SK-N-SH (cell line): ENCODE measurements around the gene ABCB1. TPM values are rescaled to one million over a fixed set of nuclear protein-coding genes. Genes with fewer than 3 reads are reported as not detected.

Experiments used
- CTCF ChIA-PET: fragments of 300-600, 350-600 bp; formaldehyde crosslinking; extraction: SDS; loops from one replicate; lab custom pipeline; 2021; lab: Yijun Ruan, JAX
- POLR2A ChIA-PET: fragments of 350-600 bp; sonication (Branson Sonifier 250); formaldehyde crosslinking; extraction: SDS; loops from one replicate; lab custom pipeline; 2020; ENCODE audit warnings: antibody characterized with exemption, inconsistent platforms; lab: Yijun Ruan, JAX
- DNase-seq: peaks from one replicate; pipeline ENCODE4 v3.0.0; 2012
- H2AFZ ChIP-seq: fragments of 200-600 bp; sonication (generic); 2 replicates; pipeline ENCODE4 v1.8.1; 2016; ENCODE audit warnings: antibody characterized with exemption, mild to moderate bottlenecking, low read depth
- H3F3A ChIP-seq: fragments of 200-600 bp; sonication (generic); replicated peaks from 2 replicates; pipeline ENCODE3; 2016; ENCODE audit warnings: antibody characterized with exemption, mild to moderate bottlenecking; ENCODE audit not compliant: insufficient read depth
- H3K27ac ChIP-seq, 2 experiments: fragments of 200-500 bp in 1 of 2; fragments of 200-600 bp in 1 of 2; sonication (Bioruptor generic) in 1 of 2; sonication (generic), shearing (Covaris generic) in 1 of 2; 2 replicates each; pipeline versions ENCODE4 v1.5.1 to v1.6.1; 2014 to 2016; ENCODE audit warnings: low read depth in 2 of 2, inconsistent platforms in 1 of 2, low read length in 1 of 2, mild to moderate bottlenecking in 1 of 2, mixed read lengths in 1 of 2
- H3K27me3 ChIP-seq: fragments of 200-600 bp; sonication (generic), shearing (Covaris generic); 2 replicates; pipeline ENCODE4 v1.6.1; 2016; ENCODE audit warnings: mixed run types; ENCODE audit not compliant: insufficient read depth
- H3K36me3 ChIP-seq, 2 experiments: fragments of 200-500 bp in 1 of 2; fragments of 200-600 bp in 1 of 2; sonication (Bioruptor generic) in 1 of 2; sonication (generic) in 1 of 2; replicated peaks in 1 of 2; 2 replicates each; pipeline versions ENCODE3 to v1.5.1; 2014 to 2016; ENCODE audit warnings: low read length in 1 of 2, mild to moderate bottlenecking in 1 of 2; ENCODE audit not compliant: insufficient read depth in 2 of 2, control insufficient read depth in 1 of 2
- H3K4me1 ChIP-seq, 2 experiments: fragments of 200-500 bp in 1 of 2; fragments of 200-600 bp in 1 of 2; sonication (Bioruptor generic) in 1 of 2; sonication (generic), shearing (Covaris generic) in 1 of 2; 2 replicates each; pipeline versions ENCODE4 v1.5.1 to v1.6.1; 2014 to 2016; ENCODE audit warnings: low read depth in 1 of 2, low read length in 1 of 2, mixed run types in 1 of 2; ENCODE audit not compliant: insufficient read depth in 2 of 2, control insufficient read depth in 1 of 2
- H3K4me2 ChIP-seq: fragments of 200-600 bp; sonication (generic), shearing (Covaris generic); 2 replicates; pipeline ENCODE4 v1.6.1; 2017; ENCODE audit warnings: mixed run types
- H3K4me3 ChIP-seq, 2 experiments: fragments of 200-500 bp in 1 of 2; fragments of 200-600 bp in 1 of 2; sonication (Bioruptor generic) in 1 of 2; sonication (generic), shearing (Covaris generic) in 1 of 2; 2 replicates each; pipeline versions ENCODE4 v1.5.1 to v1.8.1; 2014 to 2016; ENCODE audit warnings: low read depth in 2 of 2, inconsistent platforms in 1 of 2, low read length in 1 of 2, mild to moderate bottlenecking in 1 of 2, mixed read lengths in 1 of 2, moderate library complexity in 1 of 2
- H3K79me2 ChIP-seq: fragments of 200-600 bp; sonication (generic); 2 replicates; pipeline ENCODE4 v1.8.1; 2017; ENCODE audit warnings: mild to moderate bottlenecking; ENCODE audit not compliant: insufficient read depth
- H3K9ac ChIP-seq: fragments of 200-600 bp; sonication (generic); 2 replicates; pipeline ENCODE4 v1.6.1; 2017; ENCODE audit warnings: mixed run types
- H3K9me2 ChIP-seq: fragments of 200-600 bp; sonication (generic); 2 replicates; pipeline ENCODE4 v1.6.1; 2017; ENCODE audit warnings: mixed run types
- H3K9me3 ChIP-seq: fragments of 200-600 bp; sonication (generic); 2 replicates; pipeline ENCODE4 v1.6.1; 2017; ENCODE audit warnings: mixed run types, mild to moderate bottlenecking, moderate library complexity
- H4K20me1 ChIP-seq: fragments of 200-600 bp; sonication (generic); 2 replicates; pipeline ENCODE4 v1.6.1; 2017; ENCODE audit warnings: mild to moderate bottlenecking, mixed run types; ENCODE audit not compliant: insufficient read depth
- FOXM1 ChIP-seq: IDR thresholded peaks from 2 replicates; pipeline ENCODE4 v1.4.0; 2012; ENCODE audit warnings: low read depth, mild to moderate bottlenecking
- GABPA ChIP-seq: IDR thresholded peaks from 2 replicates; pipeline ENCODE4 v1.4.0; 2012; ENCODE audit warnings: low read depth, mild to moderate bottlenecking
- GATA2 ChIP-seq: sonication (generic); formaldehyde crosslinking; IDR thresholded peaks from 2 replicates; pipeline ENCODE4 v1.5.0; 2020; ENCODE audit warnings: mild to moderate bottlenecking, missing genetic modification reagents
- JUND ChIP-seq: IDR thresholded peaks from 2 replicates; pipeline ENCODE4 v1.4.0; 2012
- MXI1 ChIP-seq: IDR thresholded peaks from 2 replicates; pipeline ENCODE4 v1.6.1; 2012; ENCODE audit warnings: mild to moderate bottlenecking, low read depth, low read length, improper control_type of control experiment
- NFIC ChIP-seq: IDR thresholded peaks from 2 replicates; pipeline ENCODE4 v1.4.0; 2012; ENCODE audit warnings: borderline replicate concordance
- NRF1 ChIP-seq: IDR thresholded peaks from 2 replicates; pipeline ENCODE4 v1.6.1; 2012; ENCODE audit warnings: low read depth, mild to moderate bottlenecking, low read length
- POLR2AphosphoS5 ChIP-seq: IDR thresholded peaks from 2 replicates; pipeline ENCODE4 v1.6.1; 2012; ENCODE audit warnings: low read depth, low read length
- SIN3A ChIP-seq: IDR thresholded peaks from 2 replicates; pipeline ENCODE4 v1.6.1; 2012; ENCODE audit warnings: low read depth, mild to moderate bottlenecking, low read length, moderate library complexity, borderline replicate concordance
- SMC3 ChIP-seq: IDR thresholded peaks from 2 replicates; pipeline ENCODE4 v1.6.1; 2012; ENCODE audit warnings: low read depth, low read length, improper control_type of control experiment
- TEAD4 ChIP-seq: IDR thresholded peaks from 2 replicates; pipeline ENCODE4 v1.4.0; 2012; ENCODE audit warnings: mild to moderate bottlenecking, borderline replicate concordance; ENCODE audit not compliant: insufficient read depth
- YY1 ChIP-seq: IDR thresholded peaks from 2 replicates; pipeline ENCODE4 v1.4.0; 2012; ENCODE audit warnings: low read depth, mild to moderate bottlenecking
- WGBS: methylation state at CpG from one replicate; pipeline ENCODE4 v1.1.6; 2017; ENCODE audit warnings: low lambda C conversion rate; 5-methylcytosine and 5-hydroxymethylcytosine counted together
- polyA plus RNA-seq, 3 experiments: library from polyadenylated mRNA; depleted of rRNA; stranded (reverse); fragments of >200 nt; gene quantifications; 2 replicates each; pipeline ENCODE4 v1.2.3, GENCODE V29; 2012
- TF ChIP-seq, protein P1 (sequence below): IDR thresholded peaks from 2 replicates; pipeline ENCODE4 v1.6.1; 2012; ENCODE audit warnings: mild to moderate bottlenecking, low read depth, low read length, moderate library complexity
- TF ChIP-seq, protein P2 (sequence below): IDR thresholded peaks from 2 replicates; pipeline ENCODE4 v1.4.0; 2012; ENCODE audit warnings: low read depth
- TF ChIP-seq, protein P3 (sequence below): IDR thresholded peaks from 2 replicates; pipeline ENCODE4; 2012
- TF ChIP-seq, protein P4 (sequence below): fragments of 150-350 bp; IDR thresholded peaks from 2 replicates; pipeline ENCODE4 v1.6.1; 2016; ENCODE audit warnings: mild to moderate bottlenecking, low read depth, low read length
- TF ChIP-seq, protein P5 (sequence below): fragments of 150-350 bp; IDR thresholded peaks from 2 replicates; pipeline ENCODE4 v1.6.1; 2017; ENCODE audit warnings: antibody characterized with exemption, low read length, low read depth, borderline replicate concordance

ABCB1 gene
- polyA plus RNA-seq, 1 of the 3 experiments (the other 2 are of a cell fraction): 2.0 TPM

DNA sequence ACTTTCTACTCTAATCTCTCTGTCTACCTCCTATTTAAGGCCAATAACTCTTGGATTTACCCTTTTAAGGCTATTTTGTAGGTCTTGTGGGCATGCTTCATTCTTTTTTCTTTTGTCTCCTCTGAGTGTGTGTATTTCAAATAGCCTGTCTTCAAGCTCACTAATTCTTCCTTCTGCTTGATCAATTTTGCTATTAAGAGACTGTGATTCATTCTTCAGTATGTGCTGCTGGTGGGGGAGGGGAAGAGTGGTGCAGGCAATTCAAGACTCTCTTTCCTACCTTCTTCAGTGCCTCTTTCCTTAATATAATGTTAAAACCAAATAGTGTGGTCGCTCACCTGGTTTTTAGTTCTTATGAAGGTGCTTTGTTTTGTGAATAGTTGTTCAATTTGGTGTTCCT lies 20.0 kb downstream of the ABCB1 start:
- no peak for TF ChIP-seq NRF1
- no peak for TF ChIP-seq SMC3
- TF ChIP-seq YY1: no peak
- no peak for TF ChIP-seq MXI1
- no peak for TF ChIP-seq GATA2
- peaks cover 0 to 15% of the 10 kb centered on the region in 2 experiments for H3K36me3 ChIP-seq
- POLR2A ChIA-PET: no interaction called here
- CTCF ChIA-PET: interaction anchor here (1.1 to 1.8 kb wide), 2 partner anchors 17 to 344 kb away, joined by 3 to 8 read pairs; no protein-coding TSS in a partner anchor
- WGBS: 23% methylated on average over 1 of the region's 1 CpG
- H3K9me3 ChIP-seq: no peaks in the 10 kb centered on the region
- no peak for DNase-seq
- no peaks in the 10 kb centered on the region; the same call in 1 of the 2 replicates for H3K27me3 ChIP-seq
- no peaks in the 10 kb centered on the region for H3F3A ChIP-seq
- no peak overlapping the region for H3K4me3 ChIP-seq
- H3K9ac ChIP-seq: no peak overlapping the region
- H3K79me2 ChIP-seq: no peaks in the 10 kb centered on the region
- H3K4me2 ChIP-seq: no peak overlapping the region
- H3K9me2 ChIP-seq: no peaks in the 10 kb centered on the region
- no peak overlapping the region for H2AFZ ChIP-seq
- H3K27ac ChIP-seq: no peak overlapping the region
- no peaks in the 10 kb centered on the region for H4K20me1 ChIP-seq
- peaks cover 0 to 2% of the 10 kb centered on the region in 2 experiments; a peak in 1 of 4 replicates for H3K4me1 ChIP-seq

DNA sequence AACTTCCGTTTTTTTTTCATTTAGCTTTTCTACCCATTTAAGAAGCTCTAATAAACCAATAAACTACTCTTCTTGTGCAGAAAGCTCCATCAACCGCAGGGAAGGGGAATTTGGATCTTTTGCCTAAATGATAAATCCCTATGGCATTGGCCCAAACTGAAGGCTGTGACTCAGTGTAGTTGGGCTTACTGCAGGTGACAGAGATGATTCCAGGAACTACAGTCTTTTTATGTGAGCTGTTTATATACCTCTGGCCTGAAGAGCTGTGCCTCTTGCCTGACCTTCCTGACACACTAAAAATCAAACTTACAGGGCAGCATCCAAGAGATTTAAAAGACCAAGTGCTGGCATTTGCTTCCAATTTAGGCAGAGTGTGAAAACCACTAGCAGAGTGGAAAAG lies 25.2 kb downstream of the ABCB1 start:
- H3K36me3 ChIP-seq: peaks cover 0 to 6% of the 10 kb centered on the region in 2 experiments
- no peaks in the 10 kb centered on the region for H3K9me3 ChIP-seq
- no peak for DNase-seq
- no peak for TF ChIP-seq FOXM1
- no peak for TF ChIP-seq GABPA
- TF ChIP-seq, protein P1, sequence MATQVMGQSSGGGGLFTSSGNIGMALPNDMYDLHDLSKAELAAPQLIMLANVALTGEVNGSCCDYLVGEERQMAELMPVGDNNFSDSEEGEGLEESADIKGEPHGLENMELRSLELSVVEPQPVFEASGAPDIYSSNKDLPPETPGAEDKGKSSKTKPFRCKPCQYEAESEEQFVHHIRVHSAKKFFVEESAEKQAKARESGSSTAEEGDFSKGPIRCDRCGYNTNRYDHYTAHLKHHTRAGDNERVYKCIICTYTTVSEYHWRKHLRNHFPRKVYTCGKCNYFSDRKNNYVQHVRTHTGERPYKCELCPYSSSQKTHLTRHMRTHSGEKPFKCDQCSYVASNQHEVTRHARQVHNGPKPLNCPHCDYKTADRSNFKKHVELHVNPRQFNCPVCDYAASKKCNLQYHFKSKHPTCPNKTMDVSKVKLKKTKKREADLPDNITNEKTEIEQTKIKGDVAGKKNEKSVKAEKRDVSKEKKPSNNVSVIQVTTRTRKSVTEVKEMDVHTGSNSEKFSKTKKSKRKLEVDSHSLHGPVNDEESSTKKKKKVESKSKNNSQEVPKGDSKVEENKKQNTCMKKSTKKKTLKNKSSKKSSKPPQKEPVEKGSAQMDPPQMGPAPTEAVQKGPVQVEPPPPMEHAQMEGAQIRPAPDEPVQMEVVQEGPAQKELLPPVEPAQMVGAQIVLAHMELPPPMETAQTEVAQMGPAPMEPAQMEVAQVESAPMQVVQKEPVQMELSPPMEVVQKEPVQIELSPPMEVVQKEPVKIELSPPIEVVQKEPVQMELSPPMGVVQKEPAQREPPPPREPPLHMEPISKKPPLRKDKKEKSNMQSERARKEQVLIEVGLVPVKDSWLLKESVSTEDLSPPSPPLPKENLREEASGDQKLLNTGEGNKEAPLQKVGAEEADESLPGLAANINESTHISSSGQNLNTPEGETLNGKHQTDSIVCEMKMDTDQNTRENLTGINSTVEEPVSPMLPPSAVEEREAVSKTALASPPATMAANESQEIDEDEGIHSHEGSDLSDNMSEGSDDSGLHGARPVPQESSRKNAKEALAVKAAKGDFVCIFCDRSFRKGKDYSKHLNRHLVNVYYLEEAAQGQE: no peak
- no peak for TF ChIP-seq NRF1
- no peak for TF ChIP-seq JUND
- TF ChIP-seq, protein P2, sequence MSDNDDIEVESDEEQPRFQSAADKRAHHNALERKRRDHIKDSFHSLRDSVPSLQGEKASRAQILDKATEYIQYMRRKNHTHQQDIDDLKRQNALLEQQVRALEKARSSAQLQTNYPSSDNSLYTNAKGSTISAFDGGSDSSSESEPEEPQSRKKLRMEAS: no peak
- TF ChIP-seq SMC3: no peak
- no peak for TF ChIP-seq POLR2AphosphoS5
- no peak for TF ChIP-seq SIN3A
- TF ChIP-seq, protein P3, sequence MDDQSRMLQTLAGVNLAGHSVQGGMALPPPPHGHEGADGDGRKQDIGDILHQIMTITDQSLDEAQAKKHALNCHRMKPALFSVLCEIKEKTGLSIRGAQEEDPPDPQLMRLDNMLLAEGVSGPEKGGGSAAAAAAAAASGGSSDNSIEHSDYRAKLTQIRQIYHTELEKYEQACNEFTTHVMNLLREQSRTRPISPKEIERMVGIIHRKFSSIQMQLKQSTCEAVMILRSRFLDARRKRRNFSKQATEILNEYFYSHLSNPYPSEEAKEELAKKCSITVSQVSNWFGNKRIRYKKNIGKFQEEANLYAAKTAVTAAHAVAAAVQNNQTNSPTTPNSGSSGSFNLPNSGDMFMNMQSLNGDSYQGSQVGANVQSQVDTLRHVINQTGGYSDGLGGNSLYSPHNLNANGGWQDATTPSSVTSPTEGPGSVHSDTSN: no peak
- TF ChIP-seq, protein P4, sequence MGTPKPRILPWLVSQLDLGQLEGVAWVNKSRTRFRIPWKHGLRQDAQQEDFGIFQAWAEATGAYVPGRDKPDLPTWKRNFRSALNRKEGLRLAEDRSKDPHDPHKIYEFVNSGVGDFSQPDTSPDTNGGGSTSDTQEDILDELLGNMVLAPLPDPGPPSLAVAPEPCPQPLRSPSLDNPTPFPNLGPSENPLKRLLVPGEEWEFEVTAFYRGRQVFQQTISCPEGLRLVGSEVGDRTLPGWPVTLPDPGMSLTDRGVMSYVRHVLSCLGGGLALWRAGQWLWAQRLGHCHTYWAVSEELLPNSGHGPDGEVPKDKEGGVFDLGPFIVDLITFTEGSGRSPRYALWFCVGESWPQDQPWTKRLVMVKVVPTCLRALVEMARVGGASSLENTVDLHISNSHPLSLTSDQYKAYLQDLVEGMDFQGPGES: no peak
- TF ChIP-seq, protein P5, sequence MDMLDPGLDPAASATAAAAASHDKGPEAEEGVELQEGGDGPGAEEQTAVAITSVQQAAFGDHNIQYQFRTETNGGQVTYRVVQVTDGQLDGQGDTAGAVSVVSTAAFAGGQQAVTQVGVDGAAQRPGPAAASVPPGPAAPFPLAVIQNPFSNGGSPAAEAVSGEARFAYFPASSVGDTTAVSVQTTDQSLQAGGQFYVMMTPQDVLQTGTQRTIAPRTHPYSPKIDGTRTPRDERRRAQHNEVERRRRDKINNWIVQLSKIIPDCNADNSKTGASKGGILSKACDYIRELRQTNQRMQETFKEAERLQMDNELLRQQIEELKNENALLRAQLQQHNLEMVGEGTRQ: no peak
- TF ChIP-seq NFIC: no peak
- no peak for TF ChIP-seq YY1
- TF ChIP-seq MXI1: no peak
- TF ChIP-seq TEAD4: no peak
- TF ChIP-seq, all 33 proteins: peak for 0
- Histone ChIP-seq H4K20me1 (no peaks in the 10 kb centered on the region), H3K9me2 (no peaks in the 10 kb centered on the region), H3K27ac (no peak overlapping the region), H3K4me3 (no peak overlapping the region), H3K9ac (no peak overlapping the region), H3K4me1 (peaks cover 0 to 2% of the 10 kb centered on the region in 2 experiments; a peak in 1 of 4 replicates), H3K27me3 (no peaks in the 10 kb centered on the region), H3K4me2 (no peak overlapping the region), H3F3A (no peaks in the 10 kb centered on the region), H2AFZ (no peak overlapping the region), H3K79me2 (no peaks in the 10 kb centered on the region)
- CTCF ChIA-PET: interaction anchor here (0.6 to 1.9 kb wide), 4 partner anchors 8 to 69 kb away, joined by 3 to 6 read pairs (median 4); no protein-coding TSS in a partner anchor
- 63% methylated on average over 2 of the region's 2 CpGs for WGBS
- POLR2A ChIA-PET: no interaction called here
